Spleen (tissue), 11 donors: Measurements from ENCODE around the gene PLCB4. TPM values are rescaled to one million over a fixed set of nuclear protein-coding genes. Genes with fewer than 3 reads are reported as not detected.
A peak's percentile ranks its signal among the peaks of the same experiment; 100 is the strongest.

Experiments
- DNase-seq: peaks from one replicate; pipeline ENCODE4 v3.0.0-alpha.2; 2020
- H3K27ac ChIP-seq, 8 donors: fragments of 200-600 bp; sonication (generic) in 7 of 8; 1 replicate in 4 of 8; 2 replicates in 4 of 8; pipeline versions ENCODE4 v1.5.0 to v1.8.0; 2016 to 2021; ENCODE audit warnings: inconsistent platforms in 4 of 8, mild to moderate bottlenecking in 4 of 8, moderate library complexity in 1 of 8
- H3K27me3 ChIP-seq, 7 donors: fragments of 200-600 bp; sonication (generic) in 6 of 7; replicated peaks in 1 of 7; 1 replicate in 4 of 7; 2 replicates in 3 of 7; pipeline versions ENCODE4 v1.5.0 to v1.8.0; 2016 to 2021; ENCODE audit warnings: inconsistent platforms in 3 of 7, mild to moderate bottlenecking in 1 of 7
- H3K36me3 ChIP-seq, 6 donors: fragments of 200-600 bp; sonication (generic) in 5 of 6; 1 replicate in 4 of 6; 2 replicates in 2 of 6; pipeline versions ENCODE4 v1.5.0 to v1.8.0; 2016 to 2021; ENCODE audit warnings: inconsistent platforms in 2 of 6
- H3K4me1 ChIP-seq, 6 donors: fragments of 200-600 bp; sonication (generic) in 5 of 6; 1 replicate in 3 of 6; 2 replicates in 3 of 6; pipeline versions ENCODE4 v1.5.0 to v1.8.0; 2016 to 2021; ENCODE audit warnings: inconsistent platforms in 3 of 6
- H3K4me3 ChIP-seq, 8 donors: fragments of 200-600 bp; sonication (generic) in 7 of 8; 1 replicate in 4 of 8; 2 replicates in 4 of 8; pipeline versions ENCODE4 v1.5.0 to v1.8.0; 2016 to 2021; ENCODE audit warnings: inconsistent platforms in 4 of 8, mild to moderate bottlenecking in 4 of 8, moderate library complexity in 2 of 8
- H3K9me3 ChIP-seq, 8 donors: fragments of 200-600 bp; sonication (generic) in 7 of 8; 1 replicate in 4 of 8; 2 replicates in 4 of 8; pipeline versions ENCODE4 v1.5.0 to v1.8.0; 2016 to 2021; ENCODE audit warnings: inconsistent platforms in 4 of 8
- CTCF ChIP-seq, 11 experiments: fragments of 200-600 bp in 7 of 11; fragments of 450-650 bp in 4 of 11; sonication (generic) in 4 of 11; IDR thresholded peaks in 8 of 11; conservative IDR thresholded peaks in 3 of 11; 1 replicate in 7 of 11; 2 replicates in 4 of 11; pipeline versions ENCODE4 v1.4.0 to v1.8.0; 2016 to 2021; ENCODE audit warnings: antibody characterized with exemption in 11 of 11, inconsistent platforms in 4 of 11, mild to moderate bottlenecking in 1 of 11
- POLR2A ChIP-seq, 3 donors: fragments of 450-650 bp; IDR thresholded peaks; one replicate each; pipeline ENCODE4 v1.5.1; 2017; ENCODE audit warnings: antibody characterized with exemption in 3 of 3, mild to moderate bottlenecking in 1 of 3
- POLR2AphosphoS5 ChIP-seq, 3 donors: sonication (generic); formaldehyde crosslinking; IDR thresholded peaks; one replicate each; pipeline ENCODE4 v1.5.1; 2017; ENCODE audit warnings: antibody characterized with exemption in 3 of 3
- WGBS, 5 donors: extraction: QIAGEN DNeasy Blood & Tissue Kit in 3 of 5; methylation state at CpG; one replicate each; pipeline versions ENCODE4 v1.1.5 to v1.1.7; 2013 to 2018; 5-methylcytosine and 5-hydroxymethylcytosine counted together
- intact Hi-C: fragments of 100-400 bp; cut with DNase I; formaldehyde crosslinking; loops from one replicate; pipeline ENCODE4 v1.15.0; 2023; ENCODE audit warnings: low total_unique reads
- polyA plus RNA-seq, 3 donors: library from polyadenylated mRNA; stranded (reverse); fragments of 200-250 nt; gene quantifications; one replicate each; pipeline ENCODE4 v1.2.1, GENCODE V29; 2013
- total RNA-seq, 7 donors: library from RNA; depleted of rRNA in 3 of 7; stranded (reverse); fragments of >200 nt in 3 of 7; fragmentation: NEBNext Ultra II Directional in 4 of 7; extraction: Animal tissue kit (Norgen Biotek cat#: 25700) in 4 of 7; gene quantifications; one replicate each; pipeline versions ENCODE4 v1.1.0 to v1.2.1, GENCODE V29; 2016 to 2021
- donor health status: healthy with polysubstance abuse.
- donor health status: DM: no; HTN: no; CAD: no; lungs with moderate emphysema.
- donor health status: DM: no; HTN: no; CAD: no.
- donor health status: Bipolar disorder and iron deficiency.
- donor health status: healthy.
- donor health status: DM: no; HTN: no; CAD: no.
- donor health status: DM: yes; HTN: yes; CAD: no.

The PLCB4 gene
- total and polyA plus RNA-seq, 10 donors = 0.43 to 4.9 (median 1.6) TPM

DNA sequence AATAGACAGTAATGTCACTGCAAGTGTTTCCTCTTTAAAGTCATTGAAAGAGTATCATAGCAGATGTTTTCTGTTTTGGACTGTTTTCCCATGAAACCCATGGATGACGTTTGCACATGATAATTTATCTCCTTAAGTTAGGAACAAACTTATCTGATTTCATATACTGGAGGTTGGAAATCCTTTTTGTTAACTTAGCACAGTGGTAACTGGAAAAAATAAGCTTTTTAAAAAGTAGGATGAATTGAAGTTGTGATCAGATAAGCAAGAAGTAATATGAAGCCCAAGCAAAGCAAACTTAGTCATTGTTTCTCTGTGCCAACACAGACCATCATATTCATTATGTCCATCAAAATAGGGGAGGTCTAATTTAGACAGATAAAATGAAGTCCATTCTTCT, 61.6 kb downstream of the PLCB4 start:
- TF ChIP-seq POLR2AphosphoS5 (IDR thresholded peaks at IDR 0.05) (no peak), CTCF (IDR thresholded peaks at IDR 0.05 in 8 of 11, conservative IDR thresholded peaks at IDR 0.05 in 3 of 11) (no peak), POLR2A (IDR thresholded peaks at IDR 0.05) (no peak)
- peaks cover 0 to 17% (median 13%) of the 10 kb centered on the region in 8 donors for H3K9me3 ChIP-seq
- peak overlapping the region in 1 of 8 donors; percentile 18 for H3K27ac ChIP-seq
- no peaks in the 10 kb centered on the region for H3K4me1 ChIP-seq
- intact Hi-C loops = no loop called here
- H3K27me3 ChIP-seq = no peaks in the 10 kb centered on the region
- no peak for DNase-seq
- H3K4me3 ChIP-seq = no peak overlapping the region
- no peaks in the 10 kb centered on the region for H3K36me3 ChIP-seq
- 13 to 29% (median 19%) methylated on average over 1 of the region's 1 CpG for WGBS, 5 donors

- WGBS, 5 donors = 94 to 98% (median 96%) methylated on average over 3 of the region's 3 CpGs
- Histone ChIP-seq H3K4me1 (no peaks in the 10 kb centered on the region), H3K27ac (no peak overlapping the region), H3K4me3 (no peak overlapping the region), H3K9me3 (peaks cover 0 to 17% (median 13%) of the 10 kb centered on the region in 8 donors), H3K36me3 (no peaks in the 10 kb centered on the region), H3K27me3 (no peaks in the 10 kb centered on the region)
- DNase-seq = no peak
- TF ChIP-seq POLR2A (IDR thresholded peaks at IDR 0.05) (no peak), POLR2AphosphoS5 (IDR thresholded peaks at IDR 0.05) (no peak), CTCF (IDR thresholded peaks at IDR 0.05 in 8 of 11, conservative IDR thresholded peaks at IDR 0.05 in 3 of 11) (no peak)
- intact Hi-C loops = no loop called here
Measured at GRCh38 chr20:9131841-9132240, 63.0 kb downstream of the PLCB4 start.

- Histone ChIP-seq H3K9me3 (peaks cover 0 to 22% (median 15%) of the 10 kb centered on the region in 8 donors), H3K4me3 (no peak overlapping the region), H3K36me3 (no peaks in the 10 kb centered on the region), H3K4me1 (no peaks in the 10 kb centered on the region), H3K27me3 (no peaks in the 10 kb centered on the region), H3K27ac (no peak overlapping the region)
- no peak for DNase-seq
- TF ChIP-seq POLR2A (IDR thresholded peaks at IDR 0.05) (no peak), CTCF (IDR thresholded peaks at IDR 0.05 in 8 of 11, conservative IDR thresholded peaks at IDR 0.05 in 3 of 11) (no peak), POLR2AphosphoS5 (IDR thresholded peaks at IDR 0.05) (no peak)
- intact Hi-C loops = no loop called here
- WGBS, 5 donors = 20 to 53% (median 36%) methylated on average over 2 of the region's 2 CpGs
Measured at GRCh38 chr20:9134346-9134745, 65.5 kb downstream of the PLCB4 start.

DNA sequence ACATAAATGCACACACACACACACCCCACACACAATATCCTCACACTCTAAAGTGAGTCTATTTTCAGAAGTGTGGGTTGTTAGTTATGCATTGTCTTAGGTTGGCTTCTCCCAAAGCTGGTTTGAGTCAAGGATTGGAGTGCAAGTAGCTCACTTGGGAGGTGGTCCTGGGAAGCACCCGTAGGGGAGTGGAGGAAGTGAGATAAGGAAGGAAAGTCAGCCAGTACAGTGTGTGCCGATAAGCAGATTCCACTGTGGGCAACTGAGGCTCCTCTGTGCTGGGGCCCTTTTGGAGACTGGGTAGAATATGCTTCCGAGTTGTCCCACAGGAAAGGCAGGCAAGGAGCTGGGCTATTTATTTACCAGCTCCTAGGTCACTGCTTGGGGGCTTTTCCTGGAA, 67.2 kb downstream of the PLCB4 start:
- DNase-seq = no peak
- H3K27ac ChIP-seq = no peak overlapping the region
- H3K4me1 ChIP-seq = no peaks in the 10 kb centered on the region
- intact Hi-C loops = no loop called here
- TF ChIP-seq POLR2AphosphoS5 (IDR thresholded peaks at IDR 0.05) (no peak), CTCF (IDR thresholded peaks at IDR 0.05 in 8 of 11, conservative IDR thresholded peaks at IDR 0.05 in 3 of 11) (no peak), POLR2A (IDR thresholded peaks at IDR 0.05) (no peak)
- 20 to 52% (median 34%) methylated on average over 3 of the region's 3 CpGs for WGBS, 5 donors
- H3K36me3 ChIP-seq = no peaks in the 10 kb centered on the region
- H3K4me3 ChIP-seq = no peak overlapping the region
- no peaks in the 10 kb centered on the region for H3K27me3 ChIP-seq
- peaks cover 0 to 24% (median 15%) of the 10 kb centered on the region in 8 donors for H3K9me3 ChIP-seq
